Measurements from ENCODE around the gene EIF3A.
"Not testable (repeated sequence)": the region's sequence is repeated elsewhere in the genome, so short reads cannot be mapped to it uniquely, and the experiment has no call there.

GRCh38 chr10:119105899-119106298 lies 25.3 kb upstream of the EIF3A start:
- TF ChIP-seq CTCF, POLR2A (IDR thresholded peaks at IDR 0.05): not testable (repeated sequence)
